Retinal pigment epithelial cell (primary cell): ENCODE data around the gene TSPAN11.
A peak's percentile ranks its signal among the peaks of the same experiment; 100 is the strongest.

Source experiments
- DNase-seq: peaks from one replicate; pipeline ENCODE4 v3.0.0-alpha.2; 2010; ENCODE audit warnings: low read depth
- H3K4me3 ChIP-seq: 2 replicates; pipeline ENCODE4 v1.5.1; 2011; ENCODE audit warnings: mild to moderate bottlenecking, low read length, control low read depth, moderate library complexity
- CTCF ChIP-seq: conservative IDR thresholded peaks from 2 replicates; pipeline ENCODE4 v1.5.1; 2011; ENCODE audit warnings: low read depth, low read length, control low read depth, inconsistent platforms

TSPAN11 gene

GRCh38 chr12:30911207-30911606, 15.3 kb upstream of the TSPAN11 start:
- no peak for DNase-seq
- no peak overlapping the region for H3K4me3 ChIP-seq
- no peak for TF ChIP-seq CTCF

GRCh38 chr12:30913323-30913722, 13.2 kb upstream of the TSPAN11 start:
- no peak for DNase-seq
- H3K4me3 ChIP-seq = no peak overlapping the region
- no peak for TF ChIP-seq CTCF

GRCh38 chr12:30914986-30915591, 11.5 kb upstream of the TSPAN11 start:
- no peak overlapping the region for H3K4me3 ChIP-seq
- TF ChIP-seq CTCF = no peak
- DNase-seq = no peak

GRCh38 chr12:30923057-30923456, 3.5 kb upstream of the TSPAN11 start:
- no peak overlapping the region for H3K4me3 ChIP-seq
- TF ChIP-seq CTCF = no peak
- no peak for DNase-seq

GRCh38 chr12:30925607-30926242, 823 bp upstream of the TSPAN11 start:
- no peak for DNase-seq
- peak overlapping the region; percentile 44 for H3K4me3 ChIP-seq
- TF ChIP-seq CTCF = no peak

GRCh38 chr12:30927222-30927611, 669 bp downstream of the TSPAN11 start:
- TF ChIP-seq CTCF = no peak
- DNase-seq = no peak
- no peak overlapping the region for H3K4me3 ChIP-seq

GRCh38 chr12:30928356-30929244, 2.1 kb downstream of the TSPAN11 start:
- no peak overlapping the region for H3K4me3 ChIP-seq
- TF ChIP-seq CTCF = no peak
- DNase-seq = no peak
